GM10847 (cell line): Measurements from ENCODE around the gene C3orf80.

Source experiments
- POLR2A ChIP-seq: IDR thresholded peaks from 2 replicates; pipeline ENCODE4 v1.6.1; 2011; ENCODE audit not compliant: insufficient read length; ENCODE audit errors: extremely low read depth

C3orf80 gene

DNA sequence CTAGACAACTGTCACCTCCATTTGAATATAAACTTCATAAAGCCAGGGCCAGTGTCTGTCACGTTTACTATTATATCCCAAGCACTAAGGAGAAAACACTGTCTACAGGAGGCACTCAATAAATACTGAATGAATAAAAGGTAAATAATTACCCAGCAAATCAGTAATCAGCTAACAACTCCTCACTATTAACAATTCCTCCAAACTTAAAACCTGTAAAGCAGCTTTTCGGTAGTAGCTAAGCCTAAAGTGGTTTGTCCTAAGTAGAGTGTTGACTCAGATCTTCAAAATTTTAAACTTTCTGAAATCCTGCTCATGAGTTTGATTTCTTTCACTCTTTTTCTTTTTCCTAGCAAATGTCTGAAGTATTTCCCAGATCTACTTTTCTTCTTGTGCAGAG, 39.9 kb downstream of the C3orf80 start:
- no peak for TF ChIP-seq POLR2A
